Testis (tissue), 3 donors: ENCODE data around the gene CACYBP. TPM values are rescaled to one million over a fixed set of nuclear protein-coding genes. Genes with fewer than 3 reads are reported as not detected.

Experiments used
- DNase-seq: peaks from one replicate; pipeline ENCODE4 v3.0.0-alpha.2; 2019
- H3K27ac ChIP-seq, 2 donors: fragments of 200-600 bp; sonication (generic); one replicate each; pipeline ENCODE4 v1.5.1; 2019
- H3K27me3 ChIP-seq: fragments of 200-600 bp; sonication (generic); one replicate; pipeline ENCODE4 v1.5.1; 2019
- H3K36me3 ChIP-seq: fragments of 200-600 bp; sonication (generic); one replicate; pipeline ENCODE4 v1.5.1; 2017; ENCODE audit warnings: low read depth; ENCODE audit errors: missing control alignments
- H3K4me1 ChIP-seq: fragments of 200-600 bp; sonication (generic); one replicate; pipeline ENCODE4 v1.5.1; 2019
- H3K4me3 ChIP-seq, 2 donors: fragments of 200-600 bp; sonication (generic); one replicate each; pipeline ENCODE4 v1.5.1; 2017 to 2019
- H3K9me3 ChIP-seq: fragments of 200-600 bp; sonication (generic); one replicate; pipeline ENCODE4 v1.5.1; 2017
- POLR2A ChIP-seq: fragments of 450-650 bp; IDR thresholded peaks from one replicate; pipeline ENCODE4 v1.6.1; 2017; ENCODE audit warnings: antibody characterized with exemption, mild to moderate bottlenecking, moderate library complexity
- WGBS, 2 donors: methylation state at CpG; one replicate each; pipeline ENCODE4 v1.1.5; 2018; 5-methylcytosine and 5-hydroxymethylcytosine counted together
- intact Hi-C: fragments of 100-400 bp; cut with DNase I; formaldehyde crosslinking; loops from one replicate; pipeline ENCODE4 v1.15.1; 2023; ENCODE audit warnings: low total_unique reads
- polyA plus RNA-seq: library from polyadenylated mRNA; stranded (reverse); fragments of 350-450 nt; fragmentation: Illumina TruSeq; extraction: RNeasy Lipid Tissue Mini Kit (QIAGEN cat#74804); gene quantifications from one replicate; pipeline ENCODE4 v1.2.3, GENCODE V29; 2014; ENCODE audit warnings: low read depth, low replicate concordance; ENCODE audit not compliant: insufficient read depth
- total RNA-seq, 2 donors: library from RNA; depleted of rRNA; stranded (reverse); fragments of >200 nt; gene quantifications; one replicate each; pipeline ENCODE4 v1.2.3, GENCODE V29; 2016
- TF ChIP-seq, protein P1 (sequence below), 3 experiments: fragments of 450-650 bp in 2 of 3; fragments of 200-600 bp in 1 of 3; sonication (generic) in 1 of 3; IDR thresholded peaks; one replicate each; pipeline ENCODE4 v1.5.1; 2016 to 2019; ENCODE audit warnings: antibody characterized with exemption in 3 of 3, mild to moderate bottlenecking in 2 of 3, moderate library complexity in 1 of 3

CACYBP gene
- total and polyA plus RNA-seq, 3 donors from 2014 or later: 74.4 to 121 (median 120) TPM

GRCh38 chr1:174954671-174955669 lies 44.8 kb upstream of the CACYBP start:
- Histone ChIP-seq H3K4me3 (no peak overlapping the region), H3K27ac (no peak overlapping the region), H3K9me3 (no peaks in the 10 kb centered on the region), H3K27me3 (no peaks in the 10 kb centered on the region), H3K36me3 (no peaks in the 10 kb centered on the region), H3K4me1 (no peaks in the 10 kb centered on the region)
- intact Hi-C loops: no loop called here
- DNase-seq: no peak
- 64 to 65% methylated on average over 3 of the region's 3 CpGs for WGBS, 2 donors
- TF ChIP-seq POLR2A: no peak
- TF ChIP-seq, protein P1, sequence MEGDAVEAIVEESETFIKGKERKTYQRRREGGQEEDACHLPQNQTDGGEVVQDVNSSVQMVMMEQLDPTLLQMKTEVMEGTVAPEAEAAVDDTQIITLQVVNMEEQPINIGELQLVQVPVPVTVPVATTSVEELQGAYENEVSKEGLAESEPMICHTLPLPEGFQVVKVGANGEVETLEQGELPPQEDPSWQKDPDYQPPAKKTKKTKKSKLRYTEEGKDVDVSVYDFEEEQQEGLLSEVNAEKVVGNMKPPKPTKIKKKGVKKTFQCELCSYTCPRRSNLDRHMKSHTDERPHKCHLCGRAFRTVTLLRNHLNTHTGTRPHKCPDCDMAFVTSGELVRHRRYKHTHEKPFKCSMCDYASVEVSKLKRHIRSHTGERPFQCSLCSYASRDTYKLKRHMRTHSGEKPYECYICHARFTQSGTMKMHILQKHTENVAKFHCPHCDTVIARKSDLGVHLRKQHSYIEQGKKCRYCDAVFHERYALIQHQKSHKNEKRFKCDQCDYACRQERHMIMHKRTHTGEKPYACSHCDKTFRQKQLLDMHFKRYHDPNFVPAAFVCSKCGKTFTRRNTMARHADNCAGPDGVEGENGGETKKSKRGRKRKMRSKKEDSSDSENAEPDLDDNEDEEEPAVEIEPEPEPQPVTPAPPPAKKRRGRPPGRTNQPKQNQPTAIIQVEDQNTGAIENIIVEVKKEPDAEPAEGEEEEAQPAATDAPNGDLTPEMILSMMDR (IDR thresholded peaks at IDR 0.05): no peak

GRCh38 chr1:174956086-174956485 lies 43.7 kb upstream of the CACYBP start:
- Histone ChIP-seq H3K4me3 (no peak overlapping the region), H3K27ac (no peak overlapping the region), H3K9me3 (no peaks in the 10 kb centered on the region), H3K36me3 (no peaks in the 10 kb centered on the region), H3K4me1 (no peaks in the 10 kb centered on the region), H3K27me3 (no peaks in the 10 kb centered on the region)
- no peak for TF ChIP-seq POLR2A
- TF ChIP-seq, protein P1 (IDR thresholded peaks at IDR 0.05): no peak
- intact Hi-C loops: no loop called here
- WGBS, 2 donors: 90 to 96% methylated on average over 3 of the region's 3 CpGs
- no peak for DNase-seq

- intact Hi-C loops: no loop called here
- no peak for TF ChIP-seq POLR2A
- TF ChIP-seq, protein P1 (IDR thresholded peaks at IDR 0.05): no peak
- H3K4me3 ChIP-seq: no peak overlapping the region
- H3K4me1 ChIP-seq: no peaks in the 10 kb centered on the region
- H3K27me3 ChIP-seq: no peaks in the 10 kb centered on the region
- no peak for DNase-seq
- no peaks in the 10 kb centered on the region for H3K9me3 ChIP-seq
- H3K27ac ChIP-seq: no peak overlapping the region
- no peaks in the 10 kb centered on the region for H3K36me3 ChIP-seq
Observed at GRCh38 chr1:174956976-174957375, 42.8 kb upstream of the CACYBP start.

DNA sequence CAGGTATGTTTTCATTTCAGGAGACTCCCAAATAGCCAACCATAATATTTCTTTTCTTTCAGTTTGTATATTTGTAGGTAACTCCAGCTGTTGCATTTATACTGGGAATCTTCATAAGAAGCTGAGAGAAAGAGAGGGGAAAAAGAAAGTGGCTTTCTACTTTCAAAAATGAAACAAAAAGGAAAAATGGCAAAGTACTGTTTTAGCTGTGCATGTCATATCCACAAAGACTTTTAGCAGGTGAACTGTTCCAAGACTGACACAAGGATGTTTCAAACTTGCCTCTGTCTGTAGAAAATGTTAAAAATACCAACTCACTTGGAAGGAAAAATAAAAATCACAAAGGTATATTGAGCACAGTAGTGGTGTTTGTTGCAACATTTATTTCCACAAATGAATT lies 41.9 kb upstream of the CACYBP start:
- Histone ChIP-seq H3K9me3 (no peaks in the 10 kb centered on the region), H3K36me3 (no peaks in the 10 kb centered on the region), H3K4me1 (no peaks in the 10 kb centered on the region), H3K4me3 (no peak overlapping the region), H3K27me3 (no peaks in the 10 kb centered on the region), H3K27ac (no peak overlapping the region)
- TF ChIP-seq POLR2A: no peak
- TF ChIP-seq, protein P1 (IDR thresholded peaks at IDR 0.05): no peak
- intact Hi-C loops: no loop called here
- no peak for DNase-seq

DNA sequence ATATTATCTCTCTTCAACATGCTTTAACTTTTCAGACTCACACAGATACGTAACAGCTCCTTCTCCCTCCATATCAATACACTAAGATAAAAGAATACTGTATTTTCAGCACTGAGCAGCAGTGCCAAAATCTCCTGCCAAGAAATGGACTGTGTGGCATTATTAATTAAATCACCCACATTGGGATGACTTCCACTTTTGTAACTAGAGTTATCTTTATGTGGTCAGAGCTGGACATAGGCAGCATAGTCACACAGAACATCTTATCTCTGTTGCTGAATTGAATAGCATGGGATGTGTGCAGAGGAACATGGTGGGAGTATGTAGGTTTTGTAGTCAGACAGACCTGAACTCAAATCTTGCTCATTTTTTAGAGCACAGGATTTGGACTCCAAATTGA lies 41.4 kb upstream of the CACYBP start:
- 44 to 54% methylated on average over 1 of the region's 1 CpG for WGBS, 2 donors
- no peaks in the 10 kb centered on the region for H3K27me3 ChIP-seq

More for the DNA sequence above, 41.4 kb upstream of the CACYBP start:
- no peak overlapping the region for H3K27ac ChIP-seq
- intact Hi-C loops: no loop called here
- no peak for TF ChIP-seq POLR2A
- TF ChIP-seq, protein P1 (IDR thresholded peaks at IDR 0.05): no peak
- H3K4me1 ChIP-seq: no peaks in the 10 kb centered on the region
- no peak overlapping the region for H3K4me3 ChIP-seq
- no peaks in the 10 kb centered on the region for H3K9me3 ChIP-seq
- H3K36me3 ChIP-seq: no peaks in the 10 kb centered on the region
- DNase-seq: no peak
